ENCODE measurements around the gene TRAPPC11.

Gene TRAPPC11

GRCh38 chr4:183758758-183759447, 99.8 kb downstream of the TRAPPC11 start:
- in situ Hi-C loops (cut with MboI; ENCODE audit: low sequenced_read_pairs, unreplicated experiment) = no loop called here
- no peak for TF ChIP-seq CTCF (IDR thresholded peaks at IDR 0.05; ENCODE audit: borderline replicate concordance, control extremely low read depth, extremely low read depth, insufficient read depth, missing control alignments)
- no peak for DNase-seq (ENCODE audit: low spot score)

GRCh38 chr4:183760326-183760725, 101.2 kb downstream of the TRAPPC11 start:
- in situ Hi-C loops (cut with MboI; ENCODE audit: low sequenced_read_pairs, unreplicated experiment) = no loop called here

More at GRCh38 chr4:183760326-183760725, 101.2 kb downstream of the TRAPPC11 start:
- TF ChIP-seq CTCF (IDR thresholded peaks at IDR 0.05; ENCODE audit: borderline replicate concordance, control extremely low read depth, extremely low read depth, insufficient read depth, missing control alignments) = no peak
- DNase-seq (ENCODE audit: low spot score) = no peak
